NAMALWA (cell line): Measurements from ENCODE around the gene ITGB4.
A peak's percentile ranks its signal among the peaks of the same experiment; 100 is the strongest.

Experiments
- DNase-seq: peaks from one replicate; pipeline ENCODE4 v3.0.0-alpha.2; 2015; ENCODE audit warnings: low spot score

ITGB4 gene

GRCh38 chr17:75731716-75732498 is 10.6 kb downstream of the ITGB4 start:
- DNase-seq: no peak

GRCh38 chr17:75733471-75733870 is 12.2 kb downstream of the ITGB4 start:
- DNase-seq: no peak

GRCh38 chr17:75734674-75735294 is 13.5 kb downstream of the ITGB4 start:
- no peak for DNase-seq

GRCh38 chr17:75736173-75736835 is 15.0 kb downstream of the ITGB4 start:
- no peak for DNase-seq

- DNase-seq: no peak
Observed at GRCh38 chr17:75737133-75737962, 16.1 kb downstream of the ITGB4 start.

GRCh38 chr17:75738218-75738802 is 17.1 kb downstream of the ITGB4 start:
- DNase-seq: no peak

GRCh38 chr17:75739174-75739573 is 17.9 kb downstream of the ITGB4 start:
- DNase-seq: no peak

GRCh38 chr17:75739801-75740200 is 18.5 kb downstream of the ITGB4 start:
- DNase-seq: no peak

- no peak for DNase-seq
Observed at GRCh38 chr17:75740215-75740614, 19.0 kb downstream of the ITGB4 start.

- DNase-seq: no peak
Observed at GRCh38 chr17:75740631-75741077, 19.4 kb downstream of the ITGB4 start.

GRCh38 chr17:75742337-75742736 is 21.1 kb downstream of the ITGB4 start:
- DNase-seq: no peak

- DNase-seq: no peak
Observed at GRCh38 chr17:75743625-75744206, 22.5 kb downstream of the ITGB4 start.

GRCh38 chr17:75748706-75749105 is 27.4 kb downstream of the ITGB4 start:
- DNase-seq: no peak

GRCh38 chr17:75749545-75750389 is 28.5 kb downstream of the ITGB4 start:
- peak; percentile 89 for DNase-seq

GRCh38 chr17:75750661-75751423 is 29.6 kb downstream of the ITGB4 start:
- DNase-seq: no peak

- no peak for DNase-seq
Observed at GRCh38 chr17:75751676-75752404, 30.6 kb downstream of the ITGB4 start.

- DNase-seq: no peak
Observed at GRCh38 chr17:75752405-75752709, 31.1 kb downstream of the ITGB4 start.

GRCh38 chr17:75752802-75753513 is 31.7 kb downstream of the ITGB4 start:
- DNase-seq: peak; percentile 70
